H9 (cell line): Measurements from ENCODE around the gene RPS29. TPM values are rescaled to one million over a fixed set of nuclear protein-coding genes. Genes with fewer than 3 reads are reported as not detected.

ENCODE experiments used
- DNase-seq: peaks from one replicate; pipeline ENCODE4 v3.0.0-alpha.2; 2017
- H2AFZ ChIP-seq: one replicate; pipeline ENCODE4 v1.6.1; 2013; ENCODE audit warnings: mild to moderate bottlenecking, low read length, control low read depth, moderate library complexity
- H2AK5ac ChIP-seq: 2 replicates; pipeline ENCODE4 v1.6.1; 2013; ENCODE audit warnings: low read length, control low read depth, mixed read lengths; ENCODE audit not compliant: insufficient read length
- H2BK120ac ChIP-seq: one replicate; pipeline ENCODE4 v1.6.1; 2013; ENCODE audit warnings: low read depth, mild to moderate bottlenecking, low read length, control low read depth, inconsistent platforms; ENCODE audit not compliant: poor library complexity, severe bottlenecking
- H2BK12ac ChIP-seq: 2 replicates; pipeline ENCODE4 v1.6.1; 2013; ENCODE audit warnings: low read length, control low read depth, mixed read lengths, low read depth; ENCODE audit not compliant: insufficient read length
- H2BK15ac ChIP-seq: 2 replicates; pipeline ENCODE4 v1.6.1; 2013; ENCODE audit warnings: low read depth, low read length, control low read depth
- H2BK20ac ChIP-seq: one replicate; pipeline ENCODE4 v1.6.1; 2013; ENCODE audit warnings: low read depth, mild to moderate bottlenecking, low read length, control low read depth, inconsistent platforms; ENCODE audit not compliant: poor library complexity, severe bottlenecking
- H2BK5ac ChIP-seq: 2 replicates; pipeline ENCODE4 v1.6.1; 2013; ENCODE audit warnings: low read length, control low read depth, mixed read lengths; ENCODE audit not compliant: insufficient read length
- H3K14ac ChIP-seq: 2 replicates; pipeline ENCODE4 v1.6.1; 2013; ENCODE audit warnings: low read length, control low read depth; ENCODE audit not compliant: insufficient read depth
- H3K18ac ChIP-seq: 2 replicates; pipeline ENCODE4 v1.6.1; 2013; ENCODE audit warnings: low read depth, mild to moderate bottlenecking, mixed read lengths, low read length, control low read depth; ENCODE audit not compliant: insufficient read length
- H3K23ac ChIP-seq: 2 replicates; pipeline ENCODE4 v1.6.1; 2013; ENCODE audit warnings: low read length, control low read depth, mixed read lengths, low read depth; ENCODE audit not compliant: insufficient read length
- H3K23me2 ChIP-seq: 2 replicates; pipeline ENCODE4 v1.6.1; 2013; ENCODE audit warnings: low read depth, mild to moderate bottlenecking, mixed read lengths, low read length, control low read depth; ENCODE audit not compliant: insufficient read length, poor library complexity, severe bottlenecking
- H3K27ac ChIP-seq: 2 replicates; pipeline ENCODE4 v1.5.1; 2013; ENCODE audit warnings: low read length, control low read depth, mixed read lengths, low read depth; ENCODE audit not compliant: insufficient read length
- H3K27me3 ChIP-seq: 2 replicates; pipeline ENCODE4 v1.6.1; 2013; ENCODE audit warnings: low read length, control low read depth, inconsistent platforms; ENCODE audit not compliant: insufficient read depth
- H3K4ac ChIP-seq: 2 replicates; pipeline ENCODE4 v1.6.1; 2013; ENCODE audit warnings: low read depth, mild to moderate bottlenecking, control low read depth, inconsistent platforms, low read length, moderate library complexity
- H3K4me1 ChIP-seq: 2 replicates; pipeline ENCODE4 v1.6.1; 2013; ENCODE audit warnings: low read length, control low read depth, inconsistent platforms; ENCODE audit not compliant: insufficient read depth
- H3K4me2 ChIP-seq: 2 replicates; pipeline ENCODE4 v1.6.1; 2013; ENCODE audit warnings: low read length, control low read depth, mixed read lengths; ENCODE audit not compliant: insufficient read length, insufficient read depth
- H3K56ac ChIP-seq: 2 replicates; pipeline ENCODE4 v1.6.1; 2013; ENCODE audit warnings: low read depth, mild to moderate bottlenecking, mixed read lengths, low read length, control low read depth; ENCODE audit not compliant: insufficient read length
- H3K79me1 ChIP-seq: 2 replicates; pipeline ENCODE4 v1.6.1; 2013; ENCODE audit warnings: low read depth, mild to moderate bottlenecking, moderate library complexity, low read length, control low read depth, inconsistent platforms; ENCODE audit not compliant: insufficient read depth, poor library complexity, severe bottlenecking
- H3K79me2 ChIP-seq: 2 replicates; pipeline ENCODE4 v1.6.1; 2013; ENCODE audit warnings: low read length, control low read depth, inconsistent platforms; ENCODE audit not compliant: insufficient read depth
- H3K9ac ChIP-seq: 2 replicates; pipeline ENCODE4 v1.6.1; 2013; ENCODE audit warnings: low read length, control low read depth, mixed read lengths; ENCODE audit not compliant: insufficient read length; ENCODE audit errors: extremely low read depth
- H3K9me3 ChIP-seq: one replicate; pipeline ENCODE4 v1.6.1; 2013; ENCODE audit warnings: low read depth, low read length, inconsistent platforms; ENCODE audit not compliant: control insufficient read depth
- H3T11ph ChIP-seq: one replicate; pipeline ENCODE4 v1.6.1; 2013; ENCODE audit warnings: mild to moderate bottlenecking, low read length, control low read depth, inconsistent platforms
- H4K20me1 ChIP-seq: one replicate; pipeline ENCODE4 v1.6.1; 2013; ENCODE audit not compliant: control insufficient read depth, insufficient read length, insufficient read depth
- H4K5ac ChIP-seq: 2 replicates; pipeline ENCODE4 v1.6.1; 2013; ENCODE audit warnings: low read depth, mild to moderate bottlenecking, mixed read lengths, low read length, control low read depth; ENCODE audit not compliant: insufficient read length
- H4K8ac ChIP-seq: replicated peaks from 2 replicates; pipeline ENCODE4 v1.6.1; 2013; ENCODE audit warnings: low read length, control low read depth, mixed read lengths, low read depth; ENCODE audit not compliant: insufficient read length
- H4K91ac ChIP-seq: 2 replicates; pipeline ENCODE4 v1.6.1; 2013; ENCODE audit warnings: low read depth, mild to moderate bottlenecking, moderate library complexity, mixed read lengths, low read length, control low read depth; ENCODE audit not compliant: insufficient read length
- H3K27ac Mint-ChIP-seq, 3 experiments: 2 replicates in 2 of 3; 3 replicates in 1 of 3; pipeline ENCODE4 v1.8.0; 2020 to 2021; ENCODE audit warnings: mixed read lengths in 3 of 3, mild to moderate bottlenecking in 1 of 3, moderate library complexity in 1 of 3
- H3K27me3 Mint-ChIP-seq: 2 replicates; pipeline ENCODE4 v1.8.0; 2021; ENCODE audit warnings: low read depth, mild to moderate bottlenecking, moderate library complexity, mixed read lengths
- H3K36me3 Mint-ChIP-seq, 3 experiments: 2 replicates in 2 of 3; 3 replicates in 1 of 3; pipeline ENCODE4 v1.8.0; 2020 to 2021; ENCODE audit warnings: low read depth in 3 of 3, mixed read lengths in 3 of 3; ENCODE audit not compliant: insufficient read depth in 1 of 3
- H3K4me1 Mint-ChIP-seq, 2 experiments: 2 replicates each; pipeline ENCODE4 v1.8.0; 2020; ENCODE audit warnings: mixed read lengths in 2 of 2
- H3K4me3 Mint-ChIP-seq, 2 experiments: 2 replicates in 1 of 2; 3 replicates in 1 of 2; pipeline ENCODE4 v1.8.0; 2020 to 2021; ENCODE audit warnings: mild to moderate bottlenecking in 2 of 2, mixed read lengths in 2 of 2, moderate library complexity in 1 of 2
- H3K9me3 Mint-ChIP-seq, 2 experiments: 2 replicates in 1 of 2; 3 replicates in 1 of 2; pipeline ENCODE4 v1.8.0; 2020; ENCODE audit warnings: mild to moderate bottlenecking in 2 of 2, mixed read lengths in 2 of 2, moderate library complexity in 1 of 2
- CTCF ChIP-seq: fragments of 200-600 bp; sonication (generic); conservative IDR thresholded peaks from 3 replicates; pipeline ENCODE4 v1.8.0; 2021; ENCODE audit warnings: antibody characterized with exemption, mild to moderate bottlenecking
- WGBS: extraction: QIAGEN DNeasy Blood & Tissue Kit; methylation state at CpG from one replicate; pipeline ENCODE4 v1.1.7; 2013; ENCODE audit warnings: missing lambda C conversion rate, low lambda C conversion rate, mixed read lengths; ENCODE audit not compliant: insufficient read length; ENCODE audit errors: extremely low coverage; 5-methylcytosine and 5-hydroxymethylcytosine counted together
- total RNA-seq: library from RNA; stranded (reverse); gene quantifications from 2 replicates; pipeline ENCODE4 v1.2.1, GENCODE V29; 2021

The RPS29 gene
- total RNA-seq, 1 experiment from 2014 or later = 1,963 TPM

- Histone ChIP-seq H4K20me1 (no peaks in the 10 kb centered on the region), H3K23me2 (peaks cover 11% of the 10 kb centered on the region), H2BK15ac (no peak overlapping the region), H3K27me3 (no peaks in the 10 kb centered on the region), H3K79me2 (peaks cover 24% of the 10 kb centered on the region), H3K9ac (peak overlapping the region; percentile 80), H4K5ac (no peak overlapping the region), H3K4me1 (peaks cover 5% of the 10 kb centered on the region; the same call in 1 of the 2 replicates), H3K18ac (no peak overlapping the region), H3K14ac (no peak overlapping the region), H3K9me3 (no peaks in the 10 kb centered on the region), H3K56ac (no peak overlapping the region), H4K8ac (no peak overlapping the region), H3T11ph (no peak overlapping the region), H3K4ac (no peak overlapping the region), H2BK12ac (no peak overlapping the region), H3K79me1 (peaks cover 9% of the 10 kb centered on the region), H2AK5ac (no peak overlapping the region), H2BK5ac (no peak overlapping the region), H3K27ac (no peak overlapping the region), H2BK20ac (no peak overlapping the region), H3K23ac (no peak overlapping the region), H4K91ac (no peak overlapping the region), H3K4me2 (peak overlapping the region; percentile 61), H2BK120ac (no peak overlapping the region), H2AFZ (no peak overlapping the region)
- no peak for TF ChIP-seq CTCF
- DNase-seq = no peak
- WGBS = no CpG with 5 or more reads among the region's 6 CpGs
- Mint-ChIP-seq H3K36me3 (peaks cover 44 to 48% (median 44%) of the 10 kb centered on the region in 3 experiments), H3K27ac (peak overlapping the region; percentile 73 to 96 (median 91); a peak in 4 of 7 replicates), H3K4me1 (peaks cover 29 to 35% of the 10 kb centered on the region in 2 experiments), H3K27me3 (peaks cover 3% of the 10 kb centered on the region; the same call in 1 of the 2 replicates), H3K9me3 (no peaks in the 10 kb centered on the region), H3K4me3 (peak overlapping the region; percentile 89 to 95)
These were observed 2.6 kb downstream of the RPS29 start for GRCh38 chr14:49583629-49584028.
